Measurements from ENCODE around the gene GPRIN3.

DNA sequence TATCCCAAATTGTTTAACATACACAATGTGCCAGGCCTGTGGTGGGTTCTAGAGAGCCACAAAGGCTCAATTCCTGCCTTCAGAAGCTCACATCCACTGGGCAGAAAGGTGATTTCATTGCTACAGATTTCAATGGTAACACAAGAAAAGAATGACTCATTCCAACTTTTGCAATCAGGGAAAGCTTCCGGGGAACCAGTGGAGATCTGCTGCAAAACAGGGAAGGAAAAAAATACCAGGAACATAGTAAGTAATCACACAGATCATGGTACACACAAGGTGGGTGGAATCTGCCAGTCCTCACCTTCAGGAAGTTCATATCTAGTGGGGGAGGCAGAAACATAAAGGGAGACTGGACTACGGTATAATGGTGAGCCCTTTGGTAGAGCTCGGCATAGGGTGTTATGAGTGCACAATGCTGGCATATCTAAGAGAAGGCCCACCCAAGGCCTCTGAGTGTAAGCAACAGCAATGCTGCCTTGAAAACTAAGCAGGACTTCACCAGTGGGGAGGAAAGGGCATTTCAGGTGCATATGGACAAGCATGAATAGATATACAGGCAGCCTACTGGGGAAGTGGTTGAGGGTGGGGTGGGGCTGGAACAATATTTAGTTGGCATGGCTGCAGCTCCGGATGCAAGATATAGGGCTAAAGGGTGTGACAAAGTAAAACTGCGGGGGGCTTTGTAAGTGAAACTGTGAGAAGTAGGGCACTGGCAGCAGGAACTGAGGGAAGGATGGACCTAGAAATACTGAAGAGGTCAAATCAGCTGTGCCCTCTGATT, 24.2 kb downstream of the GPRIN3 start:
- TF ChIP-seq, protein P1, sequence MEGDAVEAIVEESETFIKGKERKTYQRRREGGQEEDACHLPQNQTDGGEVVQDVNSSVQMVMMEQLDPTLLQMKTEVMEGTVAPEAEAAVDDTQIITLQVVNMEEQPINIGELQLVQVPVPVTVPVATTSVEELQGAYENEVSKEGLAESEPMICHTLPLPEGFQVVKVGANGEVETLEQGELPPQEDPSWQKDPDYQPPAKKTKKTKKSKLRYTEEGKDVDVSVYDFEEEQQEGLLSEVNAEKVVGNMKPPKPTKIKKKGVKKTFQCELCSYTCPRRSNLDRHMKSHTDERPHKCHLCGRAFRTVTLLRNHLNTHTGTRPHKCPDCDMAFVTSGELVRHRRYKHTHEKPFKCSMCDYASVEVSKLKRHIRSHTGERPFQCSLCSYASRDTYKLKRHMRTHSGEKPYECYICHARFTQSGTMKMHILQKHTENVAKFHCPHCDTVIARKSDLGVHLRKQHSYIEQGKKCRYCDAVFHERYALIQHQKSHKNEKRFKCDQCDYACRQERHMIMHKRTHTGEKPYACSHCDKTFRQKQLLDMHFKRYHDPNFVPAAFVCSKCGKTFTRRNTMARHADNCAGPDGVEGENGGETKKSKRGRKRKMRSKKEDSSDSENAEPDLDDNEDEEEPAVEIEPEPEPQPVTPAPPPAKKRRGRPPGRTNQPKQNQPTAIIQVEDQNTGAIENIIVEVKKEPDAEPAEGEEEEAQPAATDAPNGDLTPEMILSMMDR (conservative IDR thresholded peaks at IDR 0.05; ENCODE audit: low read depth in 2 of 2), result no peak
- TF ChIP-seq CREB1 (CRISPR knock-in tag; IDR thresholded peaks at IDR 0.05; ENCODE audit: low read depth) (no peak), POLR2AphosphoS5 (IDR thresholded peaks at IDR 0.05; ENCODE audit: low read depth) (no peak), EZH2 (IDR thresholded peaks at IDR 0.05; ENCODE audit: low read depth, unreplicated experiment) (no peak), EZH2phosphoT487 (IDR thresholded peaks at IDR 0.05; ENCODE audit: unreplicated experiment) (no peak), JUNB (IDR thresholded peaks at IDR 0.05; ENCODE audit: unreplicated experiment) (no peak)

All from GM23338 (cell line).